HepG2 (cell line): Measurements from ENCODE around the gene CTF1.

ENCODE experiments used
- TF ChIP-seq, protein P1 (sequence below), 2 experiments: IDR thresholded peaks; 2 replicates each; pipeline ENCODE4 v1.6.1; 2011 to 2012; ENCODE audit warnings: low read length in 2 of 2, borderline replicate concordance in 1 of 2, low read depth in 1 of 2, mild to moderate bottlenecking in 1 of 2, moderate library complexity in 1 of 2
- TF ChIP-seq, protein P2 (sequence below): sonication (generic); formaldehyde crosslinking; IDR thresholded peaks from 2 replicates; pipeline ENCODE4 v1.4.0; 2020; ENCODE audit warnings: missing genetic modification reagents

DNA sequence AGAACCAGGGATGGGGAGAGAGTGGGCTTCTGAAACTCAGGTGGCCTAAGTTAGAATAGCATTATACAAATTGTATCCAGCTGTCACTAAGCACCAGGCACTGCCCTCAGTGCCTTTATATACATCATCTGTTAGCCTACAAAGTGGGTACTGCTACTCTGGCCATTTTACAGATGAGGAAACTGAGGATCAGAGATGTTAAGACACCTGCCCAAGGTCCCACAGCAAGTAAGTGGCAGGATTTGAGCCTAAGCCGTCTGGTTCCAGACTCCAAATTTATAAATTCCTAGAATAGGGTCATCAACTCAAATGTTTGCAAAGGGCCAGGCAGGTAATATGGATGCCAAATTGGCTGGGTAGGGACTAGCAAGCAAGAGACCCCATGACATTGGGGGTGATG is 54.8 kb downstream of the CTF1 start:
- TF ChIP-seq, protein P1, sequence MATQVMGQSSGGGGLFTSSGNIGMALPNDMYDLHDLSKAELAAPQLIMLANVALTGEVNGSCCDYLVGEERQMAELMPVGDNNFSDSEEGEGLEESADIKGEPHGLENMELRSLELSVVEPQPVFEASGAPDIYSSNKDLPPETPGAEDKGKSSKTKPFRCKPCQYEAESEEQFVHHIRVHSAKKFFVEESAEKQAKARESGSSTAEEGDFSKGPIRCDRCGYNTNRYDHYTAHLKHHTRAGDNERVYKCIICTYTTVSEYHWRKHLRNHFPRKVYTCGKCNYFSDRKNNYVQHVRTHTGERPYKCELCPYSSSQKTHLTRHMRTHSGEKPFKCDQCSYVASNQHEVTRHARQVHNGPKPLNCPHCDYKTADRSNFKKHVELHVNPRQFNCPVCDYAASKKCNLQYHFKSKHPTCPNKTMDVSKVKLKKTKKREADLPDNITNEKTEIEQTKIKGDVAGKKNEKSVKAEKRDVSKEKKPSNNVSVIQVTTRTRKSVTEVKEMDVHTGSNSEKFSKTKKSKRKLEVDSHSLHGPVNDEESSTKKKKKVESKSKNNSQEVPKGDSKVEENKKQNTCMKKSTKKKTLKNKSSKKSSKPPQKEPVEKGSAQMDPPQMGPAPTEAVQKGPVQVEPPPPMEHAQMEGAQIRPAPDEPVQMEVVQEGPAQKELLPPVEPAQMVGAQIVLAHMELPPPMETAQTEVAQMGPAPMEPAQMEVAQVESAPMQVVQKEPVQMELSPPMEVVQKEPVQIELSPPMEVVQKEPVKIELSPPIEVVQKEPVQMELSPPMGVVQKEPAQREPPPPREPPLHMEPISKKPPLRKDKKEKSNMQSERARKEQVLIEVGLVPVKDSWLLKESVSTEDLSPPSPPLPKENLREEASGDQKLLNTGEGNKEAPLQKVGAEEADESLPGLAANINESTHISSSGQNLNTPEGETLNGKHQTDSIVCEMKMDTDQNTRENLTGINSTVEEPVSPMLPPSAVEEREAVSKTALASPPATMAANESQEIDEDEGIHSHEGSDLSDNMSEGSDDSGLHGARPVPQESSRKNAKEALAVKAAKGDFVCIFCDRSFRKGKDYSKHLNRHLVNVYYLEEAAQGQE (IDR thresholded peaks at IDR 0.05; ENCODE audit: borderline replicate concordance in 1 of 2, low read depth in 1 of 2, low read length in 2 of 2) = no peak
- TF ChIP-seq, protein P2, sequence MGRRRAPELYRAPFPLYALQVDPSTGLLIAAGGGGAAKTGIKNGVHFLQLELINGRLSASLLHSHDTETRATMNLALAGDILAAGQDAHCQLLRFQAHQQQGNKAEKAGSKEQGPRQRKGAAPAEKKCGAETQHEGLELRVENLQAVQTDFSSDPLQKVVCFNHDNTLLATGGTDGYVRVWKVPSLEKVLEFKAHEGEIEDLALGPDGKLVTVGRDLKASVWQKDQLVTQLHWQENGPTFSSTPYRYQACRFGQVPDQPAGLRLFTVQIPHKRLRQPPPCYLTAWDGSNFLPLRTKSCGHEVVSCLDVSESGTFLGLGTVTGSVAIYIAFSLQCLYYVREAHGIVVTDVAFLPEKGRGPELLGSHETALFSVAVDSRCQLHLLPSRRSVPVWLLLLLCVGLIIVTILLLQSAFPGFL (CRISPR knock-in tag) = no peak
